Chondrocyte (in vitro differentiated cells): Measurements from ENCODE around the gene AWAT1. TPM values are rescaled to one million over a fixed set of nuclear protein-coding genes. Genes with fewer than 3 reads are reported as not detected.

ENCODE experiments used
- DNase-seq: peaks from one replicate; pipeline ENCODE4 v3.0.0; 2021; ENCODE audit warnings: mixed read lengths, low spot score
- H3K27ac Mint-ChIP-seq: one replicate; pipeline ENCODE4 v1.8.0; 2021; ENCODE audit warnings: mild to moderate bottlenecking, moderate library complexity, mixed read lengths; ENCODE audit not compliant: unreplicated experiment
- H3K27me3 Mint-ChIP-seq: 2 replicates; pipeline ENCODE4 v1.8.0; 2021; ENCODE audit warnings: low read depth, mixed read lengths
- H3K36me3 Mint-ChIP-seq: 2 replicates; pipeline ENCODE4 v1.8.0; 2021; ENCODE audit warnings: low read depth, mixed read lengths
- H3K4me1 Mint-ChIP-seq: 2 replicates; pipeline ENCODE4 v1.8.0; 2021; ENCODE audit warnings: low read depth, mild to moderate bottlenecking, mixed read lengths
- H3K4me3 Mint-ChIP-seq: one replicate; pipeline ENCODE4 v1.8.0; 2021; ENCODE audit warnings: mild to moderate bottlenecking, moderate library complexity, mixed read lengths; ENCODE audit not compliant: unreplicated experiment
- H3K9me3 Mint-ChIP-seq: 2 replicates; pipeline ENCODE4 v1.8.0; 2021; ENCODE audit warnings: low read depth, mixed read lengths
- CTCF ChIP-seq: fragments of 200-600 bp; sonication (generic); IDR thresholded peaks from 2 replicates; pipeline ENCODE4 v1.5.0; 2021; ENCODE audit warnings: antibody characterized with exemption, mild to moderate bottlenecking, moderate library complexity
- total RNA-seq: library from RNA; stranded (reverse); gene quantifications from 3 replicates; pipeline ENCODE4 v1.2.1, GENCODE V29; 2021

The AWAT1 gene
- total RNA-seq, 1 donor from 2014 or later, result not detected

- H3K36me3 Mint-ChIP-seq, result peaks cover 3% of the 10 kb centered on the region
- TF ChIP-seq CTCF, result no peak
- no peak overlapping the region for H3K27ac Mint-ChIP-seq
- H3K4me3 Mint-ChIP-seq, result no peak overlapping the region
- DNase-seq, result no peak
- H3K9me3 Mint-ChIP-seq, result peaks cover 17% of the 10 kb centered on the region
- no peaks in the 10 kb centered on the region for H3K27me3 Mint-ChIP-seq
- no peaks in the 10 kb centered on the region for H3K4me1 Mint-ChIP-seq
Measured at GRCh38 chrX:70280573-70280972, 46.1 kb downstream of the AWAT1 start.

- no peaks in the 10 kb centered on the region for H3K27me3 Mint-ChIP-seq
- peaks cover 3% of the 10 kb centered on the region for H3K36me3 Mint-ChIP-seq
- no peak for DNase-seq
- no peak within 1 kb of the TSS for H3K4me3 Mint-ChIP-seq
- no peak for TF ChIP-seq CTCF
- peaks cover 17% of the 10 kb centered on the region for H3K9me3 Mint-ChIP-seq
- H3K27ac Mint-ChIP-seq, result no peak within 1 kb of the TSS
- H3K4me1 Mint-ChIP-seq, result no peaks in the 10 kb centered on the region
Measured at GRCh38 chrX:70281951-70282350, 47.5 kb downstream of the AWAT1 start, which contains the start of gene RAB41. TSS of gene RAB41 (plus strand) at chrX:70282172. CDS start at chrX:70282218, 46 bp downstream.

- Mint-ChIP-seq H3K36me3 (peaks cover 1% of the 10 kb centered on the region), H3K4me1 (peaks cover 16% of the 10 kb centered on the region), H3K27ac (peak overlapping the region; percentile 74), H3K4me3 (peak overlapping the region; percentile 88), H3K9me3 (peaks cover 6% of the 10 kb centered on the region), H3K27me3 (no peaks in the 10 kb centered on the region)
- DNase-seq, result no peak
- TF ChIP-seq CTCF, result no peak
Measured at GRCh38 chrX:70289168-70289792, 54.8 kb downstream of the AWAT1 start.

Other genes starting within 250 kb of the AWAT1 start
- not detected in 3 replicates for gene AWAT2, start 184.7 kb upstream of the AWAT1 start, total RNA-seq
- not detected in 3 replicates for gene OTUD6A, start 172.2 kb upstream of the AWAT1 start, total RNA-seq
- gene IGBP1, start 101.2 kb upstream of the AWAT1 start, total RNA-seq, result 30.7 to 32.9 TPM (median 32.0 TPM) in 3 replicates
- not detected in 3 replicates for gene DGAT2L6, start 57.2 kb upstream of the AWAT1 start, total RNA-seq
- not detected in 3 replicates for gene P2RY4, start 25.5 kb downstream of the AWAT1 start, total RNA-seq
- gene ARR3, start 33.7 kb downstream of the AWAT1 start, total RNA-seq, result not detected in 3 replicates
- not detected in 3 replicates for gene RAB41, start 47.5 kb downstream of the AWAT1 start, total RNA-seq
- 46.2 to 48.1 TPM (median 47.7 TPM) in 3 replicates for gene PDZD11, start 55.3 kb downstream of the AWAT1 start, total RNA-seq
- 4.5 to 5.9 TPM (median 5.3 TPM) in 3 replicates for gene KIF4A, start 55.4 kb downstream of the AWAT1 start, total RNA-seq
- gene GDPD2, start 188.7 kb downstream of the AWAT1 start, total RNA-seq, result not detected in 3 replicates
- 9.9 to 13.1 TPM (median 11.5 TPM) in 3 replicates for gene DLG3, start 210.2 kb downstream of the AWAT1 start, total RNA-seq